Trophoblast cell (in vitro differentiated cells and primary cell): ENCODE data around the gene BANK1.

Source experiments
- DNase-seq, 2 donors: peaks; one replicate each; pipeline ENCODE4 v3.0.0-alpha.2; 2016
- H2AFZ ChIP-seq: 2 replicates; pipeline ENCODE4 v1.6.1; 2013; ENCODE audit warnings: low read length, moderate library complexity, mild to moderate bottlenecking; ENCODE audit not compliant: insufficient read depth, poor library complexity
- H2AK5ac ChIP-seq: 2 replicates; pipeline ENCODE4 v1.6.1; 2013; ENCODE audit warnings: mild to moderate bottlenecking, low read length
- H2BK120ac ChIP-seq: 2 replicates; pipeline ENCODE4 v1.6.1; 2013; ENCODE audit warnings: low read length, mild to moderate bottlenecking, moderate library complexity; ENCODE audit not compliant: insufficient read depth, poor library complexity
- H2BK12ac ChIP-seq: 2 replicates; pipeline ENCODE4 v1.6.1; 2013; ENCODE audit warnings: mild to moderate bottlenecking, low read length, moderate library complexity
- H2BK5ac ChIP-seq: 2 replicates; pipeline ENCODE4 v1.6.1; 2013; ENCODE audit warnings: low read length, low read depth, moderate library complexity, mild to moderate bottlenecking; ENCODE audit not compliant: poor library complexity
- H3K14ac ChIP-seq: 2 replicates; pipeline ENCODE4 v1.6.1; 2013; ENCODE audit warnings: mild to moderate bottlenecking, low read length
- H3K18ac ChIP-seq: 2 replicates; pipeline ENCODE4 v1.6.1; 2013; ENCODE audit warnings: mild to moderate bottlenecking, low read length
- H3K23ac ChIP-seq: 2 replicates; pipeline ENCODE4 v1.6.1; 2013; ENCODE audit warnings: low read length
- H3K27ac ChIP-seq: 2 replicates; pipeline ENCODE4 v1.5.1; 2013; ENCODE audit warnings: low read depth, mild to moderate bottlenecking, inconsistent platforms, low read length, moderate library complexity
- H3K27me3 ChIP-seq: 2 replicates; pipeline ENCODE4 v1.6.1; 2013; ENCODE audit warnings: inconsistent platforms, mild to moderate bottlenecking, low read length, moderate library complexity; ENCODE audit not compliant: insufficient read depth
- H3K36me3 ChIP-seq, 2 experiments: 1 replicate in 1 of 2; 2 replicates in 1 of 2; pipeline ENCODE4 v1.6.1; 2013; ENCODE audit warnings: low read length in 2 of 2, mild to moderate bottlenecking in 2 of 2, moderate library complexity in 1 of 2; ENCODE audit not compliant: insufficient read depth in 2 of 2, control insufficient read depth in 1 of 2
- H3K4ac ChIP-seq: 2 replicates; pipeline ENCODE4 v1.6.1; 2013; ENCODE audit warnings: low read depth, mild to moderate bottlenecking, low read length, moderate library complexity
- H3K4me1 ChIP-seq, 2 experiments: 1 replicate in 1 of 2; 2 replicates in 1 of 2; pipeline ENCODE4 v1.6.1; 2013; ENCODE audit warnings: low read length in 2 of 2, mild to moderate bottlenecking in 2 of 2, moderate library complexity in 1 of 2; ENCODE audit not compliant: insufficient read depth in 2 of 2, control insufficient read depth in 1 of 2
- H3K4me2 ChIP-seq: 2 replicates; pipeline ENCODE4 v1.6.1; 2013; ENCODE audit warnings: inconsistent platforms, mild to moderate bottlenecking, low read length, moderate library complexity
- H3K4me3 ChIP-seq: 2 replicates; pipeline ENCODE4 v1.5.1; 2013; ENCODE audit warnings: mild to moderate bottlenecking, low read depth, low read length, inconsistent platforms
- H3K79me1 ChIP-seq: one replicate; pipeline ENCODE4 v1.6.1; 2013; ENCODE audit warnings: low read length
- H3K79me2 ChIP-seq: 2 replicates; pipeline ENCODE4 v1.6.1; 2013; ENCODE audit warnings: low read length, mild to moderate bottlenecking; ENCODE audit not compliant: control insufficient read depth, insufficient read depth, poor library complexity
- H3K9ac ChIP-seq: 2 replicates; pipeline ENCODE4 v1.6.1; 2013; ENCODE audit warnings: mild to moderate bottlenecking, low read length
- H3K9me3 ChIP-seq: 2 replicates; pipeline ENCODE4 v1.6.1; 2013; ENCODE audit warnings: low read depth, mild to moderate bottlenecking, control low read depth, inconsistent platforms, low read length; ENCODE audit not compliant: insufficient read depth
- H4K12ac ChIP-seq: 2 replicates; pipeline ENCODE4 v1.6.1; 2013; ENCODE audit warnings: low read depth, mild to moderate bottlenecking, low read length, moderate library complexity
- H4K8ac ChIP-seq: 2 replicates; pipeline ENCODE4 v1.6.1; 2013; ENCODE audit warnings: low read depth, mild to moderate bottlenecking, low read length, moderate library complexity
- H4K91ac ChIP-seq: one replicate; pipeline ENCODE4 v1.6.1; 2013; ENCODE audit warnings: low read depth, mild to moderate bottlenecking, low read length, moderate library complexity
- WGBS: extraction: QIAGEN DNeasy Blood & Tissue Kit; methylation state at CpG from one replicate; pipeline ENCODE4 v1.1.7; 2013; ENCODE audit warnings: missing lambda C conversion rate; ENCODE audit not compliant: insufficient read length, insufficient coverage; ENCODE audit errors: extremely low coverage; 5-methylcytosine and 5-hydroxymethylcytosine counted together

Gene BANK1

GRCh38 chr4:101989551-101989950 lies 199.0 kb downstream of the BANK1 start:
- H4K91ac ChIP-seq: no peak overlapping the region
- H2AK5ac ChIP-seq: no peak overlapping the region
- no peak overlapping the region for H2AFZ ChIP-seq
- H3K27me3 ChIP-seq: no peaks in the 10 kb centered on the region
- no peaks in the 10 kb centered on the region for H3K4me1 ChIP-seq
- no peak overlapping the region for H3K23ac ChIP-seq
- no peak overlapping the region for H4K8ac ChIP-seq
- H3K9me3 ChIP-seq: no peaks in the 10 kb centered on the region
- no peak overlapping the region for H2BK5ac ChIP-seq
- H3K14ac ChIP-seq: no peak overlapping the region
- H3K4ac ChIP-seq: no peak overlapping the region
- H3K4me3 ChIP-seq: no peak overlapping the region
- no CpG with 5 or more reads among the region's 3 CpGs for WGBS
- H2BK12ac ChIP-seq: no peak overlapping the region
- H4K12ac ChIP-seq: no peak overlapping the region
- H3K27ac ChIP-seq: no peak overlapping the region
- no peak overlapping the region for H3K18ac ChIP-seq
- no peaks in the 10 kb centered on the region for H3K79me1 ChIP-seq
- H3K9ac ChIP-seq: no peak overlapping the region
- no peak overlapping the region for H3K4me2 ChIP-seq
- no peak for DNase-seq
- H3K36me3 ChIP-seq: no peaks in the 10 kb centered on the region
- H3K79me2 ChIP-seq: no peaks in the 10 kb centered on the region
- H2BK120ac ChIP-seq: no peak overlapping the region

- Histone ChIP-seq H3K79me2 (no peaks in the 10 kb centered on the region), H2BK5ac (no peak overlapping the region), H4K12ac (no peak overlapping the region), H2AFZ (no peak overlapping the region), H4K8ac (no peak overlapping the region), H4K91ac (no peak overlapping the region), H3K18ac (no peak overlapping the region), H3K4me2 (no peak overlapping the region), H3K14ac (no peak overlapping the region), H3K4me1 (no peaks in the 10 kb centered on the region), H3K27ac (no peak overlapping the region), H3K36me3 (no peaks in the 10 kb centered on the region), H3K9ac (no peak overlapping the region), H3K4ac (no peak overlapping the region), H2AK5ac (no peak overlapping the region), H3K4me3 (no peak overlapping the region), H3K27me3 (no peaks in the 10 kb centered on the region), H3K23ac (no peak overlapping the region), H2BK120ac (no peak overlapping the region), H3K9me3 (no peaks in the 10 kb centered on the region), H3K79me1 (no peaks in the 10 kb centered on the region), H2BK12ac (no peak overlapping the region)
- WGBS: no CpG with 5 or more reads among the region's 2 CpGs
- no peak for DNase-seq
Measured at GRCh38 chr4:101992446-101992845, 201.9 kb downstream of the BANK1 start.

GRCh38 chr4:101993002-101993841 lies 202.7 kb downstream of the BANK1 start:
- H2BK5ac ChIP-seq: no peak overlapping the region
- H3K9me3 ChIP-seq: no peaks in the 10 kb centered on the region
- H2BK12ac ChIP-seq: no peak overlapping the region
- no CpG with 5 or more reads among the region's 5 CpGs for WGBS
- no peak overlapping the region for H4K8ac ChIP-seq
- H3K36me3 ChIP-seq: no peaks in the 10 kb centered on the region
- H3K14ac ChIP-seq: no peak overlapping the region
- H3K4me2 ChIP-seq: no peak overlapping the region
- no peaks in the 10 kb centered on the region for H3K79me1 ChIP-seq
- H3K4me1 ChIP-seq: no peaks in the 10 kb centered on the region
- H4K91ac ChIP-seq: no peak overlapping the region
- H3K4ac ChIP-seq: no peak overlapping the region
- no peaks in the 10 kb centered on the region for H3K27me3 ChIP-seq
- no peak overlapping the region for H2AK5ac ChIP-seq
- H3K27ac ChIP-seq: no peak overlapping the region
- no peak overlapping the region for H3K4me3 ChIP-seq
- no peak overlapping the region for H2BK120ac ChIP-seq
- no peak overlapping the region for H3K23ac ChIP-seq
- H2AFZ ChIP-seq: no peak overlapping the region
- no peak overlapping the region for H4K12ac ChIP-seq
- no peak overlapping the region for H3K18ac ChIP-seq
- H3K79me2 ChIP-seq: no peaks in the 10 kb centered on the region
- H3K9ac ChIP-seq: no peak overlapping the region
- no peak for DNase-seq

GRCh38 chr4:101993842-101994775 lies 203.6 kb downstream of the BANK1 start:
- Histone ChIP-seq H3K14ac (no peak overlapping the region), H2BK5ac (no peak overlapping the region), H4K8ac (no peak overlapping the region), H3K9ac (no peak overlapping the region), H3K27ac (no peak overlapping the region), H2AFZ (no peak overlapping the region), H3K27me3 (no peaks in the 10 kb centered on the region), H3K4me1 (no peaks in the 10 kb centered on the region), H2BK12ac (no peak overlapping the region), H3K18ac (no peak overlapping the region), H2BK120ac (no peak overlapping the region), H4K91ac (no peak overlapping the region), H3K36me3 (no peaks in the 10 kb centered on the region), H3K79me1 (no peaks in the 10 kb centered on the region), H3K23ac (no peak overlapping the region), H3K79me2 (no peaks in the 10 kb centered on the region), H3K4ac (no peak overlapping the region), H2AK5ac (no peak overlapping the region), H3K4me3 (no peak overlapping the region), H3K9me3 (no peaks in the 10 kb centered on the region), H4K12ac (no peak overlapping the region), H3K4me2 (no peak overlapping the region)
- WGBS: no CpG with 5 or more reads among the region's 4 CpGs
- no peak for DNase-seq
